GM04504 (cell line): ENCODE data around the gene ZNF689.
"Not testable (repeated sequence)": the region's sequence is repeated elsewhere in the genome, so short reads cannot be mapped to it uniquely, and the experiment has no call there.

Experiments used
- DNase-seq: peaks from one replicate; pipeline ENCODE4 v3.0.0-alpha.2; 2012; ENCODE audit warnings: low read depth

ZNF689 gene

DNA sequence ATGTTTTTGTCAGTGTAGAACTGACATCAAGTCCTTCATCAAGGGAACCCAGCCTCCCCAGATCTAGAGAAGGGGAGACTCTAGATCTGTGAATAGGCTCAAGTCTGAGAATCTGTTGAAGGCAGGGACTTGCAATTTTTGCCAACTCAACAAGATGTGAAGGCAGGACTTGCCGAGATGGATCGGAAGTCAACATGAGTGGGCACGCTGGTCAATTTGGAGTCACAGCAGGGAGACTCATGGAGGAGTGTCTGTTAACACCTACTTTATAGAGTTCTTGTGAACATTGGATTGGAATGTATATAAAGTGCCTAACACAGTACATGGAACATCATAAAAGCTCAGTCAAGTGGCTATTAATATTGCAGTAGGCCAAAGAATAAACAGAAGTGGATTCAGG is 10.0 kb downstream of the ZNF689 start:
- no peak for DNase-seq

- DNase-seq, result no peak
Measured at GRCh38 chr16:30592871-30593270, 17.3 kb downstream of the ZNF689 start.

DNA sequence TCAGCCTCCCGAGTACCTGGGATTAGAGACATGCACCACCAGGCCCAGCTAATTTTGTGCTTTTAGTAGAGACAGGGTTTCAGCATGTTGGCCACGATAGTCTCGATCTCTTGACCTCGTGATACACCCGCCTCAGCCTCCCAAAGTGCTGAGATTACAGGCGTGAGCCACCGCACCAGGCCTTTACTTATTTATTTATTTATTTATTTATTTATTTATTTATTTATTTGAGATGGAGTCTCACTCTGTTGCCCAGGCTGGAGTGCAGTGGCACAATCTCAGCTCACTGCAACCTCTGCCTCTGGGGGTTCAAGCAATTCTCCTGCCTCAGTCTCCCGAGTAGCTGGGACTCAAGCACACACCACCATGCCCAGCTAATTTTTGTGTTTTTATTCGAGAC is 19.3 kb downstream of the ZNF689 start:
- DNase-seq, result not testable (repeated sequence)

DNA sequence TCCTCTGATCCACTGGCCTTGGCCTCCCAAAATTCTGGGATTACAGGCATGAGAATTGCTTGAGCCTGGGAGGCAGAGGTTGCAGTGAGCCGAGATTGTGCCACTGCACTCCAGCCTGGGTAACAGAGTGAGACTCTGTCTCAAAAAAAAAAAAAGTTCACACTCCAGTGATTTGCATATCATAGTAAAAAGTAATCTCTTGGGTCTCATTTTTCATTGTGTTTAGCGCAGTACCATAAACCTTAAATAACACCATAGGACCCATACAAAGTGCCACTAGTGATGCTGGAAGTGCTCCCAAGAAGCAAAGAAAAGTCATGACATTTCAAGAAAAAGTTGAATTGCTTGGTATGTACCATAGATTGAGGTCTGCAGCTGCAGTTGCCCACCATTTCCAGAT is 20.6 kb downstream of the ZNF689 start:
- not testable (repeated sequence) for DNase-seq

GRCh38 chr16:30588651-30589050 is 21.5 kb downstream of the ZNF689 start:
- DNase-seq, result no peak

DNA sequence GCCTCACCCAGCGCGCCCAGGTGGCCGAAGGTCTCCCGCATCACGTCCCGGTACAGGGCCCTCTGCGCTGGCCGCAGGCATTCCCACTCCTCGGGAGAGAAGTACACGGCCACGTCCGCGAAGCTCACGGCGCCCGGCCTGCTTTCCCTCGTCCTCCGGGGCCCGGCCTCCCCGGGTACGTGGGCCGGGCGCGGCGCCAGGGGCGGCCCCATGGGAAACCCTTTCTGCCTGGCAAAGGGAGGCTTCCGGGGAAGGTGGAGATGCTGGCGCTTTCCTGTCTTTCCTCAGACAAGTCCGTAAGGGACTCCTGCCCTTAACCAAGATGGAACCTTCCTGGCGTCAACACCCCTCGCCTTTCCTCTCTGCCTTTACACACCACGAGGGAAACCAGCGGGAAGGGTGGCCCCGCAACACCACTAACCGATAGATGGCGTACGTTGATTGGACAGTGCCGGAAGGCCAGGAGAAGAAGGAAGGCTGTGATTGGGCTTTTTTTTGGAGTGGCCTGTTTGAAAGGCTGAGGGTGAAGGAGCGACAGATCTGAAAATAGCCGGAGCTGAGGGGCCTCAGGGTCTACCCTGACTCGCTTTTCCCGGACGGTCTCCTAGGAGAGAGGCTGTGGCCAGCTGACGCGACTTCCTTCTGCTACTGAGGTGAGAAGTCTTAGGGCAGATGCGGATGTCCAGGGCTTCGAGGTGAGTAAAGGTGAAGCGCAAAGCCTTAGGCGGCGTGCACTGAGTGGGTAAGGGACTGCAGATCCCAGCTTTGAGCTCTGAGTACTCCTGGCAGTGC is 24.6 kb downstream of the ZNF689 start, which contains the start of gene ZNF785:
ZNF785 (minus strand) TSS at position 298 of the 792 bp plus-strand sequence; CDS start at position 212, 86 bp downstream.
- DNase-seq, result peak; percentile 99

GRCh38 chr16:30585022-30585399 is 25.2 kb downstream of the ZNF689 start:
- DNase-seq, result no peak

DNA sequence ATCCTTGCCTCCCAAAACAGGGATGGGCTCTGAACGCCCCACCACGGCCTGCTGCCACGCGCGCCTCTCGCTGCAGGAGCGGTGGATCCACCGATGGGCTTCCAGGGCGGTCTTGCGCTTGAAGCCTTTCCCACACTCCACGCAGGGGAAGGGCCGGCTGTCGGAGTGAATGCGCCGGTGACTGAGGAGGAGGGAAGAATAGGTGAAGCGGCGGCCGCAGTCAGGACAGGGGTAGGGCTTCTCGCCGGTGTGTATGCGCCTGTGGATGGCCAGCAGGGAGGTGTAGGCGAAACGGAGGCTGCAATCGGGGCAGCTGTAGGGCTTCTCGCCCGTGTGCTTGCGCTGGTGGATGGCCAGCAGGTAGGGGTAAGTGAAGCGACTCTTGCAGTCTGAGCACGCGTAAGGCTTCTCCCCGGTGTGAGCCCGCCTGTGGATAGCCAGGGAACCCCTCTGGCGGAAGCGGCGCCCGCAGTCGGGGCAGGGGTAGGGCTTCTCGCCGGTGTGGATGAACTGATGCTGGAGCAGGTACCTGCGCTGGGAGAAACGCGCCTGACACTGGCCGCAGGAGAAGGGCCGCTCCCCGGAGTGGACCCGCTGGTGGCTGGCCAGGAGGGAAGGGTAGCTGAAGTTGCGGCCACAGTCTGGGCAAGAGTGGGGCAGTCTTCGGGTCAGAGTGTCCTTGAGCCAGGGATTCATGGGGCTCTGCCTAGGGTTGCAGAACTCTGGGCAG is 27.4 kb downstream of the ZNF689 start:
- no peak for DNase-seq

DNA sequence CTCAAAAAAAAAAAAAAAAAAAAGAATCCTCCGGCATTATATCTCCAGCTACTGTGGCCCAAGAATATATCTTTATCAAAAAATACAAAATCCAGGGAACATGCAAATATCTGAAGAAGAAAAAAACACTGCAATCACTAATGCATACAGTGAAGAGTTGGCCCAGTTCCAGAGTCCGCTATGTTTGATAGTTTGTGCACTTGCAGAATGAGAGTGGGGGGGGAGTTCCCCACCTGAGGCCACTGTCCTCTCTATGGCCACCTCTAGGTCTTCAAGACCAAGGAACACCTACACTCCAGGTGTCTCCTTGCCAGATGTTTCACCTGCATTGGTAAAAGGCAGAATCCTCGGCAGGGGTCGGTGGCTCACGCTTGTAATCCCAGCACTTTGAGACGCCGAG is 28.7 kb downstream of the ZNF689 start:
- DNase-seq, result no peak

DNA sequence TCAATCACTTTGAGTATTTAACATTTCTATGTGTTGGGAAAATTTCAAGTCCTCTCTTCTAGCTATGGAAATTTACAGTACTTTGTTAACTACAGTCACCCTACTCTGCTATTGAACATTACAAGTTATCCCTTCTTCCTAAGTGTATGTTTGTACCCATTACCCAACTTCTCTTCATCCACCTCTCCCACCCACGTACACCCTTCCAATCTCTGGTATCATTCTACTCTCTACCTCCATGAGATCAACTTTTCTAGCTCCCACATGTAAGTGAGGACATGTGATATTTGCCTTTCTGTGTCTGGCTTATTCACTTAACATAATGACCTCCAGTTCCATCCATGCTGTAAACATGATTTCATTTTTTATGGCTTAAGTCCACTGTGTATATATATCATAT is 35.5 kb downstream of the ZNF689 start:
- DNase-seq, result no peak

DNA sequence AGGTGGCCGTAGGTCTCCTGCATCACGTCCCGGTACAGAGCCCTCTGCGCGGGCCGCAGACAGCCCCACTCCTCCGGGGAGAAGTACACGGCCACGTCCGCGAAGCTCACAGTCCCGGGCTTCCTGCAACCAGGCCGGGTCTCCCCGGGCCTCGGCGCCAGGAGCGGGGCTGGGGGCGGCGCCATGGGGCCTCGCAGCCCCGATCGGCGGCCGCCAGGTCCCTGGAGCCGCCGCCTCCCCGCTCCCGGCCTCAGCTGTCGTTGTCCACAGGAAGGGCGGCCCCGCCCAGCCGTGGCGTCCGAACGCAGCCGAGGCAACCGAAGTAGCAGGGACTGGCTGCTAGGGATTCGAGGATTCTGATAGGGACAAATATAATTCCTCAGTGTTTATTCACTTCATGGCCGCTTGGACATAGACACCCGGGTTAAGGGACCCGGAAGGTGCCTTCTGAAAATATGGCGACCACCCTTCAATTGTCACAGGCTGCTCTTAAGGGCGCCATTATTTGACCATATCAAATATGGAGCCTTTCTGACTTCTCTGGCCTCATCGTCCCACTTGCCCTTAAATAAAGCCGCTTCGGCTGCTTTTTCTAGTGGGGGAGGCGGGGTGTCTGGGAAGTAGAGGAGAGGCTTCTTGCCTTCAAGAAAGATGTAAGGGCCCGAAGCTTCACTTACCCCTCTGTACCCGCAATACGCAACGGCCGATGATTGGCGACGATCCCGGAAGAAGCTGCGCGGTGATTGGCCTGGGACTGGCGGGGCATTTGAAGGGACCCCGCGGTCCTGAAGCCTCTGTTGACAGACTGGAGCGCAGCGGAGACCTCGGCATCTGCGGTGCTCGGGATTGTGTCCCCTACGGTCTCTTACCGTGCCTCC is 38.5 kb downstream of the ZNF689 start, which contains the start of gene ZNF688:
ZNF688 (minus strand) TSS at position 270 of the 878 bp plus-strand sequence; CDS start at position 185, 85 bp downstream.
- DNase-seq, result peak; percentile 97

DNA sequence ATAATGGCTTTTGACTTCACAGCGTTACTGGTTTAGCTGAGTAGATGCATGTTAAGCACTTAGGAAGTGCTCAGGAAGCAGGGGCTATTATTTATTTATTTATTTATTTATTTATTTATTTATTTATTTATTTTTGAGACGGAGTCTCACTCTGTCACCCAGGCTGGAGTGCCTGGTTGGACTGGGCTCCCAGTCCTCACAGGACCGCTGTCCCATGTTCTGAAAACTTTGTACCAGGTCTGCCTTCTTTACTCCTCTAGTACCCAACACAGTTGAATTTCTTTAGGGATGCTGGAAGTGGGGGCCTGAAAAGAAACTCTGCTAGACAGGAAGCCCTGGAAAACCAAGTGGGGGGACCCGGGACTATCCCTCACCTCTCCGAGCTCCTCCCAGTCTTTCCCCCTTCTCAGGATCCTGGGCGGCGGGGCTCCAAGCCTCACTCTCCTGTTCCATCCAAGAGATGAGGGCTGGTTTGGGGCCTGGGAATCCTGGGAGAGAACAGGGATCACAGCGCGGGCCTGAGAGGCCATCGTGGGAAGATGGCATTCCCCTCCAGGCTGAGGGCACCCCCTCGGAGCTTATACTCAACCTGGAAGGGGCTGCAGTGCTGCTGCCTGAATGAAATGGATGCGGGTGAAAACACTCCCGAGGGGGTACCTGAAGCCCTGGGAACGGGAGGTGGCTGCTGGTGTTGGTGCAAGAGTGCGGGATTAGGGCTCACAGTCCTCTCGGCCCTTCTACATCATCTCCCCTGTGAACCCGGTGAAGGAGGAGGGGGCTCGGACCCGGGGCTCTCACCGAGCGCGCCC is 39.3 kb downstream of the ZNF689 start:
- DNase-seq, result no peak

- DNase-seq, result no peak
Measured at GRCh38 chr16:30569746-30570635, 40.2 kb downstream of the ZNF689 start.

GRCh38 chr16:30569281-30569680 is 40.9 kb downstream of the ZNF689 start:
- DNase-seq, result no peak

DNA sequence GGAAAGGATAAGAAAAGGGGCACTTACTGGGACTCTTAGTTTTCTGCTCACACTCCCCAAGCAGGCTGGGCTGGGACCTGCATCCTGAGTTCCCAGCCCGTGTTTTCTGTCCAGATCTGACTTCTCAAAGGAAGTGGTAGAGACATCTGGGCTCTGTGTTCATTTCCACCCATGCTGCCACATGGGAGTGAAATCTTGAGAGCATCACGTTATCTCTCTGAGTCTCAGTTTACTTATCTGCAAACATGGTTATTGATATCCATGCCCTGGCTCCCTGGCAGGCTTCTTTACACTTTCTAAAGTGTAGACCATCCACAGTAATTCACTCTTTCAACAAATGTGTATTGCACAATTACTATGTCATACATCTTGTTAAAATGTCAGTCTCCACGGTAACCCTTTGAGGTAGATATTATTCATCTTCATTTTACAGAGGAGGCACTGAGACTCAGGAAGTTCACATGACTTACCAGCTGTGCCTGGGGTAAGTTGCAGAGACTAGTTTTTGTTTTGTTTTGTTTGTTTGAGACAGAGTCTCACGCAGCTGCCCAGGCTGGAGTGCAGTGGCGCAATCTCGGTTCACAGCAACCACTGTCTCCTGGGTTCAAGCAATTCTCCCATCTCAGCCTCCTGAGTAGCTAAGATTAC is 42.1 kb downstream of the ZNF689 start:
- peak; percentile 78 for DNase-seq

- no peak for DNase-seq
Measured at GRCh38 chr16:30567160-30567990, 42.8 kb downstream of the ZNF689 start.

GRCh38 chr16:30566531-30566930 is 43.7 kb downstream of the ZNF689 start:
- no peak for DNase-seq

DNA sequence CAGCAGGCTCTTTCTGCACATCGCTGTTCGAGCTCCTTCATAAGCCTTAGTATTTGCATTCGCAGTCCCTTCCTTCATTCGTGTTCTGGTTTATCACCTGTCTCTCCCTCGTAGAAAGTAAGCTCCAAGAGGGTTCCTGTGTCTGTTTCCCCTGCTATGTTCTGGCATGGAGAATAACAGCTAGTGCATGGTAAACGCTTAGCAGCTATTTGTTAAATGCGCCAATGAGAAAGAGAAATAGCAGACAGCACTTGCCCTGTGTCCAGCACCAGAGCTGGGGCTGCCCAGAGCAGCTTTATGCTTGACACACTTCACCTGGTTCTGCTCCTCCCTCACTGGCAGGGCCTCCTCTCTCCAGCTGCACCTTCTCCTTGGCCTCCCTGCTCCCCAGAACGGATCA is 44.2 kb downstream of the ZNF689 start:
- no peak for DNase-seq

- no peak for DNase-seq
Measured at GRCh38 chr16:30565526-30565925, 44.7 kb downstream of the ZNF689 start.
